ENCODE results near the gene MAML2.

The MAML2 gene

GRCh38 chr11:95993438-95994298 is 349.3 kb downstream of the MAML2 start:
- DNase-seq: no peak

GRCh38 chr11:95991545-95991944 is 351.4 kb downstream of the MAML2 start:
- no peak for DNase-seq

GRCh38 chr11:95991101-95991500 is 351.9 kb downstream of the MAML2 start:
- DNase-seq: no peak

- DNase-seq: no peak
These were observed 353.2 kb downstream of the MAML2 start for GRCh38 chr11:95989780-95990179.

GRCh38 chr11:95989076-95989605 is 353.9 kb downstream of the MAML2 start:
- no peak for DNase-seq

- no peak for DNase-seq
These were observed 357.7 kb downstream of the MAML2 start for GRCh38 chr11:95985174-95985808.

- no peak for DNase-seq
These were observed 358.9 kb downstream of the MAML2 start for GRCh38 chr11:95984072-95984471.

- DNase-seq: no peak
These were observed 365.3 kb downstream of the MAML2 start for GRCh38 chr11:95977534-95978174.

GRCh38 chr11:95976550-95976949 is 366.4 kb downstream of the MAML2 start:
- DNase-seq: no peak

GRCh38 chr11:95975343-95975742 is 367.7 kb downstream of the MAML2 start:
- no peak for DNase-seq

- no peak for DNase-seq
These were observed 370.9 kb downstream of the MAML2 start for GRCh38 chr11:95972060-95972459.

GRCh38 chr11:95968585-95968984 is 374.4 kb downstream of the MAML2 start:
- no peak for DNase-seq

GRCh38 chr11:95964281-95964680 is 378.7 kb downstream of the MAML2 start:
- no peak for DNase-seq

- no peak for DNase-seq
These were observed 381.2 kb downstream of the MAML2 start for GRCh38 chr11:95961758-95962157.

GRCh38 chr11:95950905-95951304 is 392.1 kb downstream of the MAML2 start:
- no peak for DNase-seq

- DNase-seq: no peak
These were observed 394.4 kb downstream of the MAML2 start for GRCh38 chr11:95948637-95949036.

- no peak for DNase-seq
These were observed 398.4 kb downstream of the MAML2 start for GRCh38 chr11:95944623-95945022.

- no peak for DNase-seq
These were observed 399.4 kb downstream of the MAML2 start for GRCh38 chr11:95943546-95943945.

GRCh38 chr11:95939091-95939490 is 403.9 kb downstream of the MAML2 start:
- no peak for DNase-seq

- no peak for DNase-seq
These were observed 405.6 kb downstream of the MAML2 start for GRCh38 chr11:95937358-95937757.

GRCh38 chr11:95933594-95933993 is 409.4 kb downstream of the MAML2 start:
- DNase-seq: no peak

GRCh38 chr11:95931916-95932315 is 411.1 kb downstream of the MAML2 start:
- no peak for DNase-seq

GRCh38 chr11:95930948-95931347 is 412.0 kb downstream of the MAML2 start:
- DNase-seq: no peak

- no peak for DNase-seq
These were observed 416.3 kb downstream of the MAML2 start for GRCh38 chr11:95926726-95927125.
